HPDE6-E6E7 (cell line): ENCODE results near the gene AKR1C2.
"Not testable (repeated sequence)": the region's sequence is repeated elsewhere in the genome, so short reads cannot be mapped to it uniquely, and the experiment has no call there.

Source experiments
- DNase-seq: peaks from one replicate; pipeline ENCODE4 v3.0.0; 2011; ENCODE audit warnings: missing footprints; ENCODE audit errors: extremely low spot score

The AKR1C2 gene

GRCh38 chr10:4990217-4990616 is 13.4 kb downstream of the AKR1C2 start:
- DNase-seq, result no peak

DNA sequence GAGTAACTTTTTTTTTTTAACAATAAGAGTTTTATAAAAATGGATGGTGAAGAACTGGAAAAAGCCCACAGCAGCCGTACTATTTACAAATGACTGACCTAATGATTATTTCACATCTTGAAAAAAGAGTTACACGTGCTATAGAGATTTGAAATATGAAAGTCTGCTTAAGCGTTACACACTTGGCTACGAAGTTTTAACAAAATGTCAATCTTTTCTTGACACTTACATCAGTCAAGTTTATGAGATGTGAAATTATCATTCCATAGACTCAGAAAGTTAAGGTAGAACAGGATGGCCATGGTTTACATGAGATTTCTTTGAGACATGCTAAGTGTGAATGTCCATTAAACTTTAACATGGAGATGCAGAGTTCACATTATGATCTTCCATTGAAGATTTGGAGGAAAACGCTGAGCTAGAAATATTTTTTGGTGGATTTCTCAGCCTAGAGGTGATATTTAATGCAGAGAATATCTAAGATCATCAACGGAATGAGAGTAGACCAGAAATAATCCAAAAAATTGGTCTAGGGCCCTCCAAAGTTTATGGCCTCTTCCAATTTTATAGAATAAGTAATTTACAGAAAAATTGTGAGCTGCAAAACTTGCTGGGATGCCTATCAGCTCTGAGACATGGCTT is 15.5 kb downstream of the AKR1C2 start:
- not testable (repeated sequence) for DNase-seq

DNA sequence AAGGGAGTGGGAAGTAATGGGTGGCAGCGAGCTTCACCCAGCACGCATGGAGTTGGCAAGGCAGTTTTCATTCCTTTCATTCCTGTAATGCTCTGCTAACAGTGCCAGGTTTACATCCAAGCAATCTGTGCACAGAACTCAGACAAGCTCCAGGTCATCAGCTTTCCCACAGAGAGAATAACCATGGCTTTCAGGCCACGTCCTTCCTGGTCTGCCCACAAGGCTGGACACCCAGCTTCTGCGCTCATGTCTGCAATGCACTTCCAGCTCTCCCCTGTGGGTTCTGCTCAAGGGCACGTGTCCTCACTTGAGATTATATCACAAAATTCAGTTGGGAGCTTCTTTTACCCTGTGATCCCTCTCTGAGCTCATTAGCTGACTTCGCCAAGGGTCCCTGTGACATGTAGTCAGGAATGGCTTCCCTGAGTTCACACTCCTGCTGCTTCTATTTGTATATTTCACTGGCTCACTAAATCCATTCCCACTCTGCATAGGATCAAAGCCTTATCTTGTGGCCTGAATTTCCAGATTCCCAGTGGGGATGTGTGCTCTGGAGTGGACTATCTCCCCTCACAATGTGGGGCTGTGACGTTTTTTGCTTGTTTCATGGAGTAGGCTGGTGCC is 18.6 kb downstream of the AKR1C2 start:
- DNase-seq, result no peak

DNA sequence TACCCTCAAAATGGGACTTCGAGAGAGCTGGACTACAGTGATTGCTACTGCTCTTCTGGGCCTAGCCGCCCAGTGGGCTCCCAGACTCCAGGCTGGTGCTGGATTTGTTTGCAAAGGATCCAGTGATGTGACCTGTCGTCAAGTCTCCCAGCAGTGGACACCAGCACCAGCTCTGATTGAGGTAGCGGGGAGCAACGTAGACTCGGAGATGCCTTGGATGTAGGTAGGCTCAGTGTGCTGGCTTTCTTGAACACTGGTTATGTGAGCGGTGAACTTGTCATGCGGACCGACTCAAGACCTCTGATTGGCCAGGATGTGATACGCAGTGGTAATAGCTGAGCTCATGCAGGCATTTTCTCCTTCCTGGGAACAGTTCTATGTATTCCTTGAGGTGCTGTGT is 19.4 kb downstream of the AKR1C2 start:
- no peak for DNase-seq

- no peak for DNase-seq
Observed at GRCh38 chr10:4983615-4984216, 19.9 kb downstream of the AKR1C2 start.

- DNase-seq, result no peak
Observed at GRCh38 chr10:4982764-4983226, 20.9 kb downstream of the AKR1C2 start.

DNA sequence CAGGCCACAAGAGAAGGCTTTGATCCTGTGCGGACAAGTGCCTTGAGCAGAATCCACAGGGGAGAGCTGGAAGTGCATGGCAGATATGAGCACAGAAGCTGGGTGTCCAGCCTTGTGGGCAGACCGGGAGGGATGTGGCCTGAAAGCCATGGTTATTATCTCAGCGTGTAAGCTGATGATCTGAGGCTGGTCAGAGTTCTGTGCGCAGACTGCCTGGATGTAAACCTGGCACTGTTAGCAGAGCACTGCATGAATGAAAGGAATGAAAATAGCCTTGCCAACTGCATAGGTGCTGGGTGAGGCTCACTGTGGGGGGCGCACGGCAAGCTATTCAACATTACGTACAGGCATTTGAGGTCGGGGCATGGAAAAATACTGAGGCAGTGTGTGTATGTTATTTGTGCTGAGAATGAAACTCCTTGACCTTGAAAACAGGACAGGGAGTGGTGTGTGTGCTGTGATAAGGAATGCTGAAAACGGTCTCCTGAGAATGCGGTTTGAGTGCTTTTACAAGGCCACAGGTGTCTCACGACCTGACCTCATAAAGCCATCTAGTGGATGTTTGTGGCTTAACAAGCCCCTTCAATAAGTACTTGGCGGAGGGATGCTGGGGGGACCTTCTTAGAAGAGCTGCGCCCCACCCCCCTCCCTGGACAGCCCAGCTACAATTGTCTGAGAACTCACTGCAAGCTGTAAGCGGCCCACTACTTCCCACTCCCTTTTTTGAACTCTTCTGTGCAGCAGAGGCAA is 21.8 kb downstream of the AKR1C2 start:
- no peak for DNase-seq

- DNase-seq, result no peak
Observed at GRCh38 chr10:4980793-4981192, 22.9 kb downstream of the AKR1C2 start.

DNA sequence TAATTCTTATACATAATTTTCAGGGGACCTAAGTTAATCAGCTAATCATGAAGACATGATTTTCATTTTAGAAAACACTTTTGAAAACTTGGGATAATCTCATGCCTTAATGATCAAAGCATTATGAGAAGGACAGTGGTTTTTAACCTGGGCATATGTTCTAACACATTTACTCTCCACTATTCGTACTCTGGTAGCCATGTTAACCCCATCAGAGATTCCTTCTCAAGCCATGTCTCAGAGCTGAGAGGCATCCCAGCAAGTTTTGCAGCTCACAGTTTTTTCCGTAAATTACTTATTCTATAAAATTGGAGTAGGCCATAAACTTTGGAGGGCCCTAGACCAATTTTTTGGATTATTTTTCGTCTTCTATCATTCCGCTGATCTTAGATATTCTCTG is 24.8 kb downstream of the AKR1C2 start:
- DNase-seq, result no peak

DNA sequence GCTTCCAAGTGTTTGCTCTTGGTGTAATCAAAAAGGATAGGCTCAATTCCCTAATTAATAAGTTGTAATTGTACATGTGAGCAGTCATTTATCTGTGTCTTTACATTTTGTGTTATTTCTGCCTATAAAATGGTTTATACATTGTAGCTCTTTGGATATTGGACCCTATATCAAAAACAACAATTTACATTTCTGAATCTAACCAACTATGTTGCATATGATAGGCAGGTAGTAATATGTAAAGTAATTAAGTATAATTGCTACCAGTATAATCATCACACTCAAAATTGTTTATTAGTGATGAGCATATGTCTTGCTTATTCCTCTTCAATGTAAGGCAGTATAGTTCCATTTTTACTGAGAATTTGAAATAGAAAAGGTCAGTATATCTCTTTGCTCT is 26.6 kb downstream of the AKR1C2 start:
- DNase-seq, result no peak

DNA sequence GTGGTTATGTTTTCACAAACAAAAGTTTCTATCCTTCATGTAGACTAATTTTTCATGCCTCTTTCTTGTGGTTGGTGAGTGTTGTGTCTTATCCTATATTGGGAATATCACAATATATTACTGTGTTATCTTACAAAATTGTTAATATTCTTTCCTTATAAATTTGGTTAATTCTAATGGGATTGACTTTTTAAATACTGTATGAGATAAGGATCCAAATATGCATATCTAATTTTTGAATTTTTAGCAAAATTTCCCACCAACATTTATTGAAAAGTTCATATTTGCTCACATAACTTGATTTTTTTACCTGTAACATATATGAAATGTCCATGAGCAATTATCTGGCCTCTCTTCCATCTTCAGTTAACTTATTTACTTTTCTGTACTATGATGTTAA is 29.3 kb downstream of the AKR1C2 start:
- not testable (repeated sequence) for DNase-seq

GRCh38 chr10:4973294-4973693 is 30.4 kb downstream of the AKR1C2 start:
- DNase-seq, result not testable (repeated sequence)

DNA sequence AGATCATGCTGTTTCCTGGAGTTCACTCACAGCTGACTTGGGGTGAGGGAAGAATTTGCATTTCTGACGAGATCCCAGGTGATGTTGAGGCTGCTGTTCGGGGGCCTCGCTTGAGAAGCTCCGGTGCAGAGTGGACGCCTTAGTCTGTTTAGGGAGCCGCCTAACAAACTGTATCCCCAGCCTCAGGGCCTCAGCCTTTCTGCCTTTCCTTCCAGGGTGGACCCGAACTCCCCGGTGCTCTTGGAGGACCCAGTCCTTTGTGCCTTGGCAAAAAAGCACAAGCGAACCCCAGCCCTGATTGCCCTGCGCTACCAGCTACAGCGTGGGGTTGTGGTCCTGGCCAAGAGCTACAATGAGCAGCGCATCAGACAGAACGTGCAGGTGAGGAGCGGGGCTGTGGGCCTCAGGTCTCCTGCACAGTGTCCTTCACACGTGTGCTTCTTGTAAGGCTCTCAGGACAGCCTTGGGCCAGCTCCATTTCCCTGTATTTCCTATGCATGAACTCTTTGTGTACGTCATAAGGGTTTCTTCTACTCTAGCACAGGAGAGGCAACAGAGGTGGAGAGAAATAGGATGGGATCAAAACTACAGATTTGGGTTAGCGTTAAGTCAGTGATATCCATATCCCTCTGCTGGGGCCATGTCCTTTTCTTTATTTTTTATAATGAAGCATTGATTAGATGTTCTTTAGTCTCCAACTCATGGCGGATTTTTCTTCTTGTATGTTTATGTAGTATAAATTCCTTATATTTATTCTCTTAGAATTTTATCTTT is 31.1 kb downstream of the AKR1C2 start:
- not testable (repeated sequence) for DNase-seq

DNA sequence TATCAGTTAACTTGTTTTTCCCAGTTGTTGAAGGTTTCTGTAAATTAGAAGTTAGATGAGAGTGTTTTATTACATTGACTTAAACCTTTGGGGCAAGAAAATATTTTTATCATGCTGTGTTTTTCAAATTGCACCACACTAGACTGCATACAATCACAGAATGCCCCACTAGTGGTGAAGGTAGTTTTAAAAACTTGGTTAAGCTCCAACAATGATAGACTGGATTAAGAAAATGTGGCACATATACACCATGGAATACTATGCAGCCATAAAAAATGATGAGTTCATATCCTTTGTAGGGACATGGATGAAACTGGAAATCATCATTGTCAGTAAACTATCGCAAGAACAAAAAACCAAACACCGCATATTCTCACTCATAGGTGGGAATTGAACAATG is 33.3 kb downstream of the AKR1C2 start:
- not testable (repeated sequence) for DNase-seq

GRCh38 chr10:4969289-4969688 is 34.4 kb downstream of the AKR1C2 start:
- not testable (repeated sequence) for DNase-seq

DNA sequence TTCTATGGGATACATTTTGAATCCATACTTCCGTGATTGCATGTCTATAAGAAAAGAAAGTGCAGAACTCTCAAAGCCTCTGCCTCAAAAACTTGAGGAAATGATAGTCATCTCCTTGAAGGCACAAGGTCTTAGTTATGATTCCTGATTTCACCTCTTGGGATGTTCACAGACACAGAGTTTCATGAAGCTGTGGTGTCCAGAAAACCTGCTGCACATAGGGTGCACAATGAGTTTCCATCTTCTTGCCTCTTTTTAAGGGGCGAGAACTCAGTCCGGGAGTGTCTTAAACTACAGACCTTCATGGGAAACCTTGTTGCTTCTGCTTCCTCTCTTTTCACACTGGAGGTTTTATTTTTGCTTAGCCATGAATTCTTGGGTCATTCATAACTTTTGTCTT is 36.5 kb downstream of the AKR1C2 start:
- not testable (repeated sequence) for DNase-seq

DNA sequence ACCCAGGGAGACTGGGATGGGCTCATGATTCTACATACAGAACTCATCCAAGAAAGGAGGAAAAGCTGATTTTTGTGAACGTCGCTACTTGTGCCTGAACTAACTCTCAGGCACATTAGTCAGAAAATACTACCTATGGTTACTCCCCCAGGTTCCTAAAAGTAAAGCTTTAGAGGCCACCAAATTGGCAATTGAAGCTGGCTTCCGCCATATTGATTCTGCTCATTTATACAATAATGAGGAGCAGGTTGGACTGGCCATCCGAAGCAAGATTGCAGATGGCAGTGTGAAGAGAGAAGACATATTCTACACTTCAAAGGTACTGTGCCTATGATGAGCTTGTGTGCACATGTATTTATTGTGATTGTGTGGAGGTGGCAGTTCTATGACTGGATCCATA is 37.9 kb downstream of the AKR1C2 start:
- DNase-seq, result not testable (repeated sequence)

- not testable (repeated sequence) for DNase-seq
Observed at GRCh38 chr10:4963815-4964154, 39.9 kb downstream of the AKR1C2 start.

GRCh38 chr10:4962876-4963814 is 40.5 kb downstream of the AKR1C2 start, which contains the start of gene AKR1C1:
AKR1C1 (plus strand) TSS chr10:4963415; CDS start chr10:4963445, 30 bp downstream.
- not testable (repeated sequence) for DNase-seq

DNA sequence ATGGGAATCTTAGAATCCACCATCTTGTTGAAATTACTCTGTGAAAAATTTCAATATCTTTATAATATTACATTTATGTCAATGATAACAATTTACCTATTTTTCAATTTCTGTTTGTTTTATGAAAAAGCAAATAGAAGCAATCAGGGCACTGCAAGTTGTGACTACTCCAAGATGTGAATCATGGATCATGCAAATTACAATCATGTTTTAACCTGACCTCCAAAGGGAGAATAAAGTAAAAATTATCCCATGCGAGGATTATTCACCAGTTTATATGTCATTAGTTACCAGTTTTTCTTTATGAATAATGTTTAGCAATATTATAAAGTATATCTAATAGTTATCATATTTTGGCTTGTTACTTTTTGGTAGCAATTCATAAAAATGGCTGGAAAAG is 41.3 kb downstream of the AKR1C2 start:
- DNase-seq, result not testable (repeated sequence)
